GM19452 (cell line): ENCODE measurements around the gene ELMOD3.
"Not testable (repeated sequence)": the region's sequence is repeated elsewhere in the genome, so short reads cannot be mapped to it uniquely, and the experiment has no call there.

Experiments
- ATAC-seq: cut with Tn5 transposase; IDR thresholded peaks from one replicate; pipeline ENCODE4 v1.9.1; 2021; ENCODE audit not compliant: unreplicated experiment

Gene ELMOD3

GRCh38 chr2:85371045-85371444, 16.5 kb downstream of the ELMOD3 start:
- no peak for ATAC-seq

- ATAC-seq: no peak
These were observed 21.9 kb downstream of the ELMOD3 start for GRCh38 chr2:85376291-85377065.

DNA sequence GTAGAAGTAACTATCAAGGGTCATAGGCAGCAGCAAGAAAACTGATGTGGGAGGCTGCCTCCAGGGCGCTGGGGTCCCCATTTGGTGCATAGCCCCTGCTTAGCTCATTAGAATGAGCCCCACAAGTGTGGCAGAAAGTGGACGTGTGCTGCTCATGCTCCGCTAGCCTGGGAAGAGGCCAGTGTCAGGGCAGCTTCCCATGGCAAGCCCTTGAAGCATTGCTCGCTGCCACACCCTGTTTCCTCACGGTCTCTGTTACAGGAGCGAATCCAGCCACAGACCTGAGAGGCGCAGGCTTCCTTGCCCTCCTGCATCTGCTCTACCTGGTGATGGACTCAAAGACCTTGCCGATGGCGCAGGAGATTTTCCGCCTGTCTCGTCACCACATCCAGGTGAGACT, 22.5 kb downstream of the ELMOD3 start:
- ATAC-seq: no peak

GRCh38 chr2:85378257-85378656, 23.7 kb downstream of the ELMOD3 start:
- ATAC-seq: no peak

- ATAC-seq: no peak
These were observed 25.5 kb downstream of the ELMOD3 start for GRCh38 chr2:85380048-85380447.

- ATAC-seq: not testable (repeated sequence)
These were observed 28.6 kb downstream of the ELMOD3 start for GRCh38 chr2:85383151-85383550.

DNA sequence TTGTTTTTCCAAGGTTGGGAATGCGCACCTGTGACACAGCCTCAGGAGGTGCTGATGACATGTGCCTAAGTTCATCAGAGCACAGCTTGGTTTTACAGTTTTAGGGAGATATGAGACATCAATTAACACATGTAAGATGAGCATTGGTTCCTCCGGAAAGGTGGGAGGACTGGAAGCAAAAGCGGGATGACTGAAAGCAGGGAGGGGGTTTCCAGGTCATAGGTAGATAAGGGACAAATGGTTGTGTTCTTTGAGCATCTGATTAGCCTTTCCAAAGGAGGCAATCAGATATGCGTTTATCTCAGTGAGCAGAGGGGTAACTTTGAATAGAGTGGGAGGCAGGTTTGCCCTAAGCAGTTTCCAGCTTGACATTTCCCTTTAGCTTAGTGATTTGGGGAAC, 29.3 kb downstream of the ELMOD3 start:
- no peak for ATAC-seq

DNA sequence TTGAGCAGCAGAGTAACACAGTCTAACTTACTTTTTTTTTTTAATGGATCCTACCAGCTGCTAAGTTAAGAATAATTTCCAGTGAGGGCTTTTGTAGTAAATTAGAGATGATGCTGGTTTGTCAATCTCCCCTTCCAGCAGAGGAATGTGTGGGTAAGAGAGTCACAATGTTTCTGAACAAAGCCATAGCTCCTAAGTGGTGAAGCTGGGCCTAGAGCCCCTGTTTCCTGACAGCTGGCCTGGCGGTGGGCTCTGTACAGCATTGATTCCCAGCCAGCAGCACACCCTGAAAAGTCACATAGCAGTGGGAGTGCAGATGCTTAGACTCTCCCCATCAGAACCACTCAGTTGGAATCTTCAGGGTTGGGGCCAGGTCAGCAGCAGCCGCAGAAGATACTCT, 31.2 kb downstream of the ELMOD3 start:
- ATAC-seq: no peak

GRCh38 chr2:85387754-85388153, 33.2 kb downstream of the ELMOD3 start:
- no peak for ATAC-seq

DNA sequence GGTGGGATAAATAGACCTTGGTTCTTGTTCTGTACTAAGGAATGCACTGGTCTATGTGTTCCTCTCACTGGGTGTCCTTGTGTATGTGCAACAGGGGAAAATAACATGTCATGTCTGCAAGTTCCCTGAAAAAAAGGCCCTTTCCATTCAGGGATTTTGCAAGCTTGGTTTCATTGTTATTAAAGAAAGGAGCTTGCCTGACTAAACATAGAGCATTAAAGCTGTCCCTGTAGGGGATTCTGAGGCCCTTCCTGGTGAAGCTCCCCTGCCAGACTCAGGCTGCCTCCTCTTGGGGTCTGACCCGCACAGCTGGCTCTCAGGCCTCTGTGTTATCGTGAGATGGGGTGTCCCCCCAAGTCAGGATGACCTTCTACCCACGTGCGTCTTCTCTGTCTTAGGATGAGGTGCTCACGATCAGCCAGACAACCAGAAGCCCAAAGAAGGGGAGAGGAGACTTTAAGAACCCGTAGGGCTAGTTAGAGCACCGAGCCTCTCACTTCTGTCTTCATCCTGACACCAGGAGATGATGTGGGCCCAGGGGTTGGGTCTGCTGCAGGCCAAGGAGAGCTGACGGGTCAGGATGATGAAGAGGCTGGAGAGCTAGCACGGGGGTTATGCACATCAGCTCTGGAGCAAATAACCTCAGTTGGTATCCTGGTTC, 34.4 kb downstream of the ELMOD3 start:
- no peak for ATAC-seq

GRCh38 chr2:85390941-85391669, 36.5 kb downstream of the ELMOD3 start:
- ATAC-seq: no peak

DNA sequence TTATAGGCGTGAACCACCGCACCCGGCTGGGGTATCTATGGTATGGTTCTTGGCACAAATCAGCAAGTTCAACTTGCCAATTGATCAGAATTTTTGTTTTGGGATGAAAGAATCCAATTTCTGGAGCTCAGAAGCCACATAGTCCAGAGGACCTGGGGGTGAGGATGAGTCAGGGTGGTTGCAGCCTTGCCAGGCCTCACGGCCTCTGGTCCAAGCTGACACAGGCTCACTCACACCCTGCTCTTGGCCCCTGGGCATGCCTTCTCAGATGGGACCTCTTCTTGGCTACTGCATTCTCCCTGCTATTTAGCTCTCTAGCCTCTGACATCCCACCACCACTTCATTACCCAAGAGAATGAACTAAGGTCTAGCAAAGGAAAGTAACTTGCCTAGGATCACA, 39.3 kb downstream of the ELMOD3 start:
- no peak for ATAC-seq

- no peak for ATAC-seq
These were observed 39.7 kb downstream of the ELMOD3 start for GRCh38 chr2:85394261-85394681.

DNA sequence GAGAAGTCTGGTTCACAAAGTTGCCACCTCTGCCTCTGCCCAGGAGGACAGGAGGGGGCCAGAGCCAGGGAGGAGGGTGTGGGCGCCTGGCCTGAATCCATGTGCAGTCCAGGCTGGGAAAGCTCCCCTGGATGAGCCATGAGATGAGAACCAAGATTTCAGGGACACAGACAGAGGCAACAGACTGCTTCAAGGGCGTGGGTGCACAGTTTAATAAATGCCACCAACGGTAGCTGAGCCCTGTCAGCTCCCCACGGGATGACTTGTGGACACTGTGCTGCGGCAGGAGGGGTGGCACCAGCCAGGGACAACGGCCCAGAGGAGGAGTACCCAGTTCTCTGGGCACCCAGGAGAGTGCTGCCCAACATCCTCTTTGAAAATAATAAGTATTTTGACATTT, 40.4 kb downstream of the ELMOD3 start:
- no peak for ATAC-seq

GRCh38 chr2:85395912-85396475, 41.4 kb downstream of the ELMOD3 start:
- no peak for ATAC-seq

- no peak for ATAC-seq
These were observed 42.2 kb downstream of the ELMOD3 start for GRCh38 chr2:85396531-85397470.

- ATAC-seq: no peak
These were observed 43.4 kb downstream of the ELMOD3 start for GRCh38 chr2:85397925-85398331.

DNA sequence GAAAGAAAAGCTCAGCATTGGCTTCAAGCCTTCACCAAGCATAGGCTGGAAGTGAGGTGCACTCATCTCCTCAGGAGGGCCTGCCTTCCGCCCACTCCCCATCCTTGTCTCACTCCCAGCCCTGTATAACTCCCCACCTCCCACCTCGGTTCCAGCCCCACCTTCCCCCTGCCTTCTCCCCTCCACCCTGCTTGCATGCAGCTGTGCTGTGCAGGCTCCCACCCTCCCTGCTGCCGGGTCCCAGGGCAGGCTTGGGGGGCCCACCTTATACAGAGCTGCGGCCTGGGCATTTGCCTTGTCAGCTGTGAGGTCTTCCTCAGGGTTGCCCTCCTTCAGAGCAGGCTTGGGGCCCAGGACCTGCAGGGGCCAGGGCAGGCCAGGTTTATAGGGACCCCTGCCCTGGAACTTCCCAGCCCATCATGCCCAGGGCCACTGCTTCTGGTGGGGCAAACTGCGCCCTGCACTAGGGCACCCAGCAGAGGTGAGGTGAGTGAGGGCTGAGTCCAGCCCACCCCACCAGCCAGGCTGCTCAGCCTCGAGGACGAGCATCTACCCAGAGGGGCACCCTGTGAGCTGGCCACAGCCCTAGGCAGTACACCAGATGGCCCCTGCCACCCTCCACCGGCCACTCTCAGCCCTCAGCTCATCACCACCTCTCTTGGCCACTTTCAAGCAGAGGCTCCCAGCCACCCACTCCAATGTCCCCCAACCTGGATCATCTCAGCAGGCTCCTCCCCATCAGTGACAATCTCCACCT, 44.0 kb downstream of the ELMOD3 start:
- ATAC-seq: no peak

GRCh38 chr2:85399183-85399455, 44.5 kb downstream of the ELMOD3 start:
- no peak for ATAC-seq

DNA sequence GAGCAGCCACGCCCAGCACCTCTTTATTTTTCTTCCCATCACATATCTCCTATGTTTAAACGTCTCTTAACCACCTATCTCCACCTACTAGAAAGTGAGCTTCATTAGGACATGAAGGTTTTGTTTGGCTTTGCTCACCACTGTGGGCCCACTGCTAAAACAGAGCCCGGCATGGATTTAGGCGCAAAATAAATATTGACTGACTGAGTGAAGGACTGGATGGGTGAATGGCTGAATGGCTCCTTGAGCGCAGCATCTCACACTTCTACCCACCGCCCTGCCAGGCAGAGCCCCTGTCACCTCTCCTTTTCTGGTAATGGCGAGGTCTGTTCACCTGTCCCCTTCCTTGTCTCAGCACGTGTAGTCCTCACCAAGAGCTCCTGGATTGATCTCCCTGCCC, 45.5 kb downstream of the ELMOD3 start:
- no peak for ATAC-seq
